Heart left ventricle (tissue), 16 donors: ENCODE results near the gene PDF. TPM values are rescaled to one million over a fixed set of nuclear protein-coding genes. Genes with fewer than 3 reads are reported as not detected.
"Not testable (repeated sequence)": the region's sequence is repeated elsewhere in the genome, so short reads cannot be mapped to it uniquely, and the experiment has no call there.

Source experiments
- ATAC-seq, 4 donors: fragments of 200-7000 bp; cut with Tn5 transposase; one replicate each; pipeline ENCODE4 v1.9.1; 2020 to 2022; ENCODE audit warnings: moderate library complexity in 4 of 4, mild to moderate bottlenecking in 3 of 4, moderate number of reproducible peaks in 1 of 4
- DNase-seq, 5 donors: peaks; one replicate each; pipeline ENCODE4 v3.0.0-alpha.2; 2020
- H3K27ac ChIP-seq, 12 donors: fragments of 200-600 bp; sonication (generic) in 4 of 12; one replicate each; pipeline versions ENCODE4 v1.5.0 to v1.8.0; 2016 to 2022; ENCODE audit warnings: mild to moderate bottlenecking in 2 of 12
- H3K27me3 ChIP-seq, 9 donors: fragments of 200-600 bp; sonication (generic) in 2 of 9; one replicate each; pipeline versions ENCODE4 v1.5.1 to v1.8.0; 2016 to 2022; ENCODE audit warnings: mild to moderate bottlenecking in 3 of 9
- H3K36me3 ChIP-seq, 9 donors: fragments of 200-600 bp; sonication (generic) in 2 of 9; one replicate each; pipeline versions ENCODE4 v1.5.0 to v1.8.0; 2018 to 2022; ENCODE audit warnings: mild to moderate bottlenecking in 2 of 9
- H3K4me1 ChIP-seq, 12 donors: fragments of 200-600 bp; sonication (generic) in 4 of 12; one replicate each; pipeline versions ENCODE4 v1.5.0 to v1.8.0; 2016 to 2022; ENCODE audit warnings: mild to moderate bottlenecking in 3 of 12
- H3K4me3 ChIP-seq, 12 donors: fragments of 200-600 bp; sonication (generic) in 4 of 12; one replicate each; pipeline versions ENCODE4 v1.5.0 to v1.8.0; 2017 to 2022; ENCODE audit warnings: mild to moderate bottlenecking in 9 of 12, moderate library complexity in 4 of 12
- H3K9me3 ChIP-seq, 12 donors: fragments of 200-600 bp; sonication (generic) in 4 of 12; one replicate each; pipeline versions ENCODE4 v1.5.0 to v1.8.0; 2016 to 2022; ENCODE audit warnings: mild to moderate bottlenecking in 1 of 12
- POLR2A ChIP-seq, 2 donors: fragments of 450-650 bp; IDR thresholded peaks; one replicate each; pipeline ENCODE4 v1.6.1; 2017; ENCODE audit warnings: antibody characterized with exemption in 2 of 2, mild to moderate bottlenecking in 2 of 2, moderate library complexity in 2 of 2
- WGBS, 4 donors: extraction: QIAGEN DNeasy Blood & Tissue Kit in 2 of 4; methylation state at CpG; one replicate each; pipeline versions ENCODE4 v1.1.5 to v1.1.7; 2013 to 2018; 5-methylcytosine and 5-hydroxymethylcytosine counted together
- intact Hi-C, 10 donors: fragments of 100-400 bp; cut with DNase I; formaldehyde crosslinking; loops; one replicate each; pipeline versions ENCODE4 v1.11.1 to v1.14.2; 2022
- polyA plus RNA-seq, 2 donors: library from polyadenylated mRNA; stranded (reverse); fragments of 200-250 nt; gene quantifications; one replicate each; pipeline ENCODE4 v1.2.3, GENCODE V29; 2013
- total RNA-seq, 9 donors: library from RNA; depleted of rRNA in 2 of 9; stranded (reverse); fragments of >200 nt in 2 of 9; fragmentation: NEBNext Ultra II Directional in 3 of 9; extraction: Animal tissue kit (Norgen Biotek cat#: 25700) in 3 of 9; gene quantifications; one replicate each; pipeline versions ENCODE4 v1.1.0 to v1.2.4, GENCODE V29; 2016 to 2023
- TF ChIP-seq, protein P1 (sequence below), 12 donors: fragments of 200-600 bp; sonication (generic) in 4 of 12; IDR thresholded peaks; one replicate each; pipeline versions ENCODE4 v1.5.0 to v1.8.0; 2018 to 2022; ENCODE audit warnings: antibody characterized with exemption in 12 of 12, mild to moderate bottlenecking in 5 of 12
- donor health status: ischemic (EF 13 %, LVEDD 7.1; RV severe dilation, severe dysfunction).
- donor health status: healthy with polysubstance abuse.
- donor health status: DM: no; HTN: yes; CAD: no.
- donor health status: DM: no; HTN: no; CAD: no.
- donor health status: ischemic (EF 25% LVEDD 6.9; RV normal size, moderate dysfunction).
- donor health status: ischemic (EF 25% LVEDD 5.7; RV mildly dilated, moderate dysfunction).
- donor health status: healthy.
- donor health status: DM: yes; HTN: yes; CAD: no.
- donor health status: ischemic (EF 35%, LVEDD 5.7; RV mildly dilated, moderate dysfunction).
- donor health status: nonischemic (EF 11% LVEDD 7.7; RV severe dilation, severe dysfunction).
- donor health status: DM: yes; HTN: yes; CAD: no.
- donor health status: PGD.
- donor health status: ischemic (EF 29% LVEDD 5.4; RV normal size, mild dysfunction).
- donor health status: nonischemic (EF 23%, LVEDD 6.1; RV moderate dilation, normal function).

PDF gene
- total and polyA plus RNA-seq, 11 donors: 1.4 to 13.8 (median 6.0) TPM

DNA sequence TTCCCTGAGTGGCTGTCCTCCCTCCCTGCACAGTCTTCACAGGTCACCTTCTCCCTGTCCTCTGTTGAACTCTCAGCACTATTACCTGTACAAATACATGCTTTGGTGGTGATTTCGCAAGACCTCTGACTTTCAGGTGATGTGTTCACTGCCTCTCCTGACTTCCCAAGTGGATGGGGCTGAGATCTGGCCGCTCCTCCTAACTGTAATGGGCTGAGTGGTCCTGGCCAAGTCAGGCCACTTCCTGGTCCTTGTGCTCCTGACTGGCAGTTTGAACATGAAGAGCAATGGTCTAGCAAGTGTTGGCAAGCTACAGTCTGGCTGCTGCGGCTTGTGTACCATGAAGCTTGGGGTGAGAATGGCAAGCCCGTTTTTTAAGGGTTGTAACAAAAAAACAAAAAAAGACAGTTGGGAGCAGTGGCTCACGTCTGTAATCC, 32.9 kb upstream of the PDF start:
- Histone ChIP-seq H3K4me1 (no peaks in the 10 kb centered on the region), H3K27ac (no peak overlapping the region), H3K36me3 (peaks cover 0 to 62% (median 47%) of the 10 kb centered on the region in 9 donors), H3K27me3 (no peaks in the 10 kb centered on the region), H3K4me3 (no peak overlapping the region), H3K9me3 (no peaks in the 10 kb centered on the region)
- no peak for ATAC-seq
- WGBS, 4 donors: 95 to 97% (median 95%) methylated on average over 5 of the region's 5 CpGs
- DNase-seq: no peak
- TF ChIP-seq, protein P1, sequence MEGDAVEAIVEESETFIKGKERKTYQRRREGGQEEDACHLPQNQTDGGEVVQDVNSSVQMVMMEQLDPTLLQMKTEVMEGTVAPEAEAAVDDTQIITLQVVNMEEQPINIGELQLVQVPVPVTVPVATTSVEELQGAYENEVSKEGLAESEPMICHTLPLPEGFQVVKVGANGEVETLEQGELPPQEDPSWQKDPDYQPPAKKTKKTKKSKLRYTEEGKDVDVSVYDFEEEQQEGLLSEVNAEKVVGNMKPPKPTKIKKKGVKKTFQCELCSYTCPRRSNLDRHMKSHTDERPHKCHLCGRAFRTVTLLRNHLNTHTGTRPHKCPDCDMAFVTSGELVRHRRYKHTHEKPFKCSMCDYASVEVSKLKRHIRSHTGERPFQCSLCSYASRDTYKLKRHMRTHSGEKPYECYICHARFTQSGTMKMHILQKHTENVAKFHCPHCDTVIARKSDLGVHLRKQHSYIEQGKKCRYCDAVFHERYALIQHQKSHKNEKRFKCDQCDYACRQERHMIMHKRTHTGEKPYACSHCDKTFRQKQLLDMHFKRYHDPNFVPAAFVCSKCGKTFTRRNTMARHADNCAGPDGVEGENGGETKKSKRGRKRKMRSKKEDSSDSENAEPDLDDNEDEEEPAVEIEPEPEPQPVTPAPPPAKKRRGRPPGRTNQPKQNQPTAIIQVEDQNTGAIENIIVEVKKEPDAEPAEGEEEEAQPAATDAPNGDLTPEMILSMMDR (IDR thresholded peaks at IDR 0.05): no peak
- intact Hi-C loops: no loop called here

DNA sequence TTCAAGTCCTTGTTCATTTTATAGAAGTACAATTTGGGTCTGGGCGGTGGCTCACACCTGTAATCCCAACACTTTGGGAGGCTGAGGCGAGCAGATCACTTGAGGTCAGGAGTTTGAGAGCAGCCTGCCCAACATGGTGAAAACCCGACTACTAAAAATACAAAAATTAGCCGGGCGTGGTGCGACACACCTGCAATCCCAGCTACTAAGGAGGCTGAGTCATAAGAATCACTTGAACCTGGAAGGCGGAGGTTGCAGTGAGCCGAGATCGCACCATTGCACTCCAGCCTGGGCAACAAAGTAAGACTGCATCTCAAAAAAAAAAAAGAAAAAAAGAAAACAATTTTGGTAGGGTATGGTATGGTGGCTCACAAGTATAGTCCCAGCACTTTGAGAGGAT, 29.7 kb upstream of the PDF start:
- Histone ChIP-seq H3K4me1 (peaks cover 0 to 14% (median 0%) of the 10 kb centered on the region in 12 donors), H3K36me3 (peaks cover 0 to 41% (median 23%) of the 10 kb centered on the region in 9 donors)
- ATAC-seq, H3K9me3 ChIP-seq, H3K4me3 ChIP-seq, DNase-seq, intact Hi-C loops, H3K27me3 ChIP-seq, H3K27ac ChIP-seq: not testable (repeated sequence)
- WGBS, 4 donors: 93 to 98% (median 98%) methylated on average over 9 of the region's 9 CpGs

DNA sequence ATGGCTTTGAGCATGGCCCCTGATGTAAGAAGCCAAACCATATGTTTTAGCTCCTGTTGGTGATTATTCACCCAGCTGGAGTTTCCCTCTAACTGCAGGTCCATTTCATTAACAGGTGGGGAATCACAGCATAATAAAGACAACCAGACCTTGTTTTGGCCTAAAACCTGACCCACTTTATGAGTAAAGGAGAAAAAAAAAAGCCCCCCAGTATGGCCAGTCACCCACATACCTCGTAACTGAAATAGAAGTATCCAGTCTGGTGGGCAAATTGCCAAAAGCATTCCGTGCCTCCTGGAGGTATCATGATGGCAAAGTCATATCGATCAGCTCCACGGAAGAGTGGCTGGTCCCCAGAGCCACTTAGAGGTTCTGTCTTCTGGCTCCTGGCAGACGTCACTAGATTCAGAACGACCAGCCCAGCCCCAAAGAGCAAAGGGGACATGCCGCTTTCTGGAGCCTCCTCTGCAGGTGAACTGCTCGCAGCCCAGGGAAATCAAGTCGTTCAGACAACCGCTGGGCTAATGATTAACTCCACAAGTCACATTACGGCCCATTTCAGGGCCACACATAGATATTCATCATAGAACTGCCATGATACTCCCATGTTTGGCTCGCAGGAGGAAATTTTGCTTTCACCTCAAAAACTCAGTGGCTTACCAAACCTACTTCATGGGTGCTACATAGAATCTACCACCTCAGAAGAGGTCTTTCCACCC, 21.1 kb upstream of the PDF start, which contains the start of gene TMED6:
Gene TMED6 (minus strand): TSS at position 478 of the 719 bp plus-strand sequence. CDS start 33 bp downstream, at position 445.
- ATAC-seq: no peak
- Histone ChIP-seq H3K4me1 (peaks cover 0 to 5% (median 0%) of the 10 kb centered on the region in 12 donors), H3K9me3 (no peaks in the 10 kb centered on the region), H3K4me3 (no peak within 1 kb of the TSS), H3K36me3 (peaks cover 0 to 55% (median 37%) of the 10 kb centered on the region in 9 donors), H3K27me3 (no peaks in the 10 kb centered on the region), H3K27ac (no peak within 1 kb of the TSS)
- intact Hi-C loops: no loop called here
- DNase-seq: no peak
- 82 to 86% (median 84%) methylated on average over 12 of the region's 12 CpGs for WGBS, 4 donors
- TF ChIP-seq POLR2A (IDR thresholded peaks at IDR 0.05): no peak
- TF ChIP-seq, protein P1 (IDR thresholded peaks at IDR 0.05): no peak

DNA sequence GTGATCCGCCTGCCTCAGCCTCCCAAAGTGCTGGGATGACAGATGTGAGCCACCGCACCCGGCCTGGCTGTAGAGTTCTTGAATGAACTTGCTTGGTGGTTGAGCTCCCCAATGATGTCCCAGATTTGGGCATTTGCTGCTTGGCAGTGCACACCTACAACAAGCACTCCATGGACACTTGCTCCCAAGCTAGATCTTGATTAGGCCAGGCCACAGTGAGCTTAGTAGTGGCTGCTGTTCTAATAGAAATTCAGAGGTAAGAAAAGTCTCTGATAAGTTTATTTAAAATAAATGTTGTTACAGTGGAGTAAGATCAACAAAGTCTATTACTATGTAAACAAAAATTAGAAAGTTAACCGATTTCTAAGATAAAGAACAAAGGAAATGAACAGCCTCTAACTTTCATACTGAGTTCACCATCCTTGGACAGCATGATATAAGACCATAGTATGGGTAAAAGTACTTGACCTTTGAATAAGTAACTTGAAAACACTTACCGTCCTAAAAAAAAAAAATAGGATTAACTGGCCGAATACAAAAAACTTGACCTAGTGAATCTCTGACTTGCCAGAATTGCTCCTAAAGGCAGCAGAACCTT, 20.2 kb upstream of the PDF start:
- peaks cover 0 to 47% (median 37%) of the 10 kb centered on the region in 9 donors for H3K36me3 ChIP-seq

More for the DNA sequence above, 20.2 kb upstream of the PDF start:
- intact Hi-C loops: no loop called here
- Histone ChIP-seq H3K9me3 (no peaks in the 10 kb centered on the region), H3K4me1 (peaks cover 0 to 8% (median 0%) of the 10 kb centered on the region in 12 donors), H3K4me3 (no peak overlapping the region), H3K27ac (no peak overlapping the region), H3K27me3 (no peaks in the 10 kb centered on the region)
- DNase-seq (no peak), ATAC-seq (no peak)
- TF ChIP-seq POLR2A (IDR thresholded peaks at IDR 0.05): no peak
- TF ChIP-seq, protein P1 (IDR thresholded peaks at IDR 0.05): no peak
- 85 to 94% (median 89%) methylated on average over 6 of the region's 6 CpGs for WGBS, 4 donors
